NK-92 treated with Interleukin-12 subunit alpha and Interleukin-12 subunit beta, amount 100 ng/mL, for 24 hours (cell line): ENCODE results near the gene PCDHGA1.
"Not testable (repeated sequence)": the region's sequence is repeated elsewhere in the genome, so short reads cannot be mapped to it uniquely, and the experiment has no call there.

Experiments used
- DNase-seq: peaks from one replicate; lab custom pipeline; 2025; lab: John Stamatoyannopoulos, UW

The PCDHGA1 gene

GRCh38 chr5:141346017-141346416 is 15.7 kb downstream of the PCDHGA1 start:
- DNase-seq = not testable (repeated sequence)

- peak; percentile 17 for DNase-seq
Observed at GRCh38 chr5:141349917-141350619, 19.8 kb downstream of the PCDHGA1 start, which contains the start of gene PCDHGB1. Gene PCDHGB1 (plus strand): TSS chr5:141350099. CDS start chr5:141350261, 162 bp downstream.

- DNase-seq = no peak
Observed at GRCh38 chr5:141351591-141351990, 21.3 kb downstream of the PCDHGA1 start.

GRCh38 chr5:141354900-141355469 is 24.7 kb downstream of the PCDHGA1 start, which contains the start of gene PCDHGA4:
Gene PCDHGA4 (plus strand): TSS chr5:141355021. CDS start chr5:141355108, 87 bp downstream.
- DNase-seq = no peak

- DNase-seq = no peak
Observed at GRCh38 chr5:141355641-141356040, 25.3 kb downstream of the PCDHGA1 start.

GRCh38 chr5:141356133-141356532 is 25.8 kb downstream of the PCDHGA1 start:
- no peak for DNase-seq

- DNase-seq = no peak
Observed at GRCh38 chr5:141356950-141357349, 26.6 kb downstream of the PCDHGA1 start.

- DNase-seq = no peak
Observed at GRCh38 chr5:141359790-141360426, 29.6 kb downstream of the PCDHGA1 start, which contains the start of gene PCDHGB2. Gene PCDHGB2 (plus strand): TSS chr5:141359994. CDS start chr5:141360136, 142 bp downstream.

GRCh38 chr5:141360685-141361084 is 30.4 kb downstream of the PCDHGA1 start:
- DNase-seq = no peak

- DNase-seq = no peak
Observed at GRCh38 chr5:141362719-141363118, 32.4 kb downstream of the PCDHGA1 start.

GRCh38 chr5:141363952-141364660 is 33.8 kb downstream of the PCDHGA1 start, which contains the start of gene PCDHGA5:
Gene PCDHGA5 (plus strand): TSS chr5:141364162. CDS start chr5:141364331, 169 bp downstream.
- DNase-seq = no peak

GRCh38 chr5:141366016-141366896 is 35.9 kb downstream of the PCDHGA1 start:
- no peak for DNase-seq

- no peak for DNase-seq
Observed at GRCh38 chr5:141369994-141370848, 39.9 kb downstream of the PCDHGA1 start, which contains the start of gene PCDHGB3. Gene PCDHGB3 (plus strand): TSS chr5:141370242. CDS start chr5:141370395, 153 bp downstream.

- DNase-seq = no peak
Observed at GRCh38 chr5:141371572-141372475, 41.5 kb downstream of the PCDHGA1 start.

GRCh38 chr5:141373673-141374317 is 43.5 kb downstream of the PCDHGA1 start, which contains the start of gene PCDHGA6:
Gene PCDHGA6 (plus strand): TSS chr5:141373891. CDS start chr5:141374084, 193 bp downstream.
- no peak for DNase-seq

GRCh38 chr5:141374627-141375026 is 44.3 kb downstream of the PCDHGA1 start:
- DNase-seq = no peak

GRCh38 chr5:141375444-141376155 is 45.3 kb downstream of the PCDHGA1 start:
- DNase-seq = not testable (repeated sequence)
